HepG2 (cell line): Measurements from ENCODE around the gene DCDC2. TPM values are rescaled to one million over a fixed set of nuclear protein-coding genes. Genes with fewer than 3 reads are reported as not detected.

Experiments used
- ATAC-seq: fragments of 200-7000 bp; cut with Tn5 transposase; 3 replicates; pipeline ENCODE4 v1.9.1; 2020; ENCODE audit warnings: mild to moderate bottlenecking, moderate library complexity
- BruUV-seq: library from RNA; stranded (reverse); fragments of 400-500 nt; replicated peaks from 2 replicates; lab custom pipeline; 2021; lab: Mats Ljungman, UMichigan
- CTCF ChIA-PET: fragments of 300-600 bp; formaldehyde crosslinking; extraction: SDS; loops from one replicate; lab custom pipeline; 2021; ENCODE audit warnings: low total read pairs, inconsistent platforms, low intra/inter-chr PET ratio; lab: Yijun Ruan, JAX
- POLR2A ChIA-PET: fragments of 350-600 bp; sonication (Branson Sonifier 250); formaldehyde crosslinking; loops from one replicate; lab custom pipeline; 2020; ENCODE audit warnings: antibody characterized with exemption, inconsistent platforms; lab: Yijun Ruan, JAX
- DNase-seq: peaks from one replicate; pipeline ENCODE4 v3.0.0-alpha.2; 2015; ENCODE audit warnings: low spot score
- FAIRE-seq: peaks from 3 replicates; lab custom pipeline; 2011; peaks lifted over from hg19 to GRCh38; lab: Jason Lieb, UNC
- H2AFZ ChIP-seq: one replicate; pipeline ENCODE4 v1.6.1; 2011; ENCODE audit warnings: low read length, inconsistent platforms
- H3K27ac ChIP-seq: fragments of 300-600 bp; 3 replicates; pipeline ENCODE4 v1.8.0; 2011; ENCODE audit warnings: mixed run types, mild to moderate bottlenecking, mixed read lengths, low read length, inconsistent platforms; ENCODE audit not compliant: insufficient read depth; ENCODE audit errors: extremely low read length
- H3K27me3 ChIP-seq, 2 experiments: fragments of 200-600 bp in 1 of 2; 2 replicates in 1 of 2; 3 replicates in 1 of 2; pipeline versions ENCODE4 v1.6.0 to v1.8.0; 2011; ENCODE audit warnings: low read length in 2 of 2, mild to moderate bottlenecking in 2 of 2, moderate library complexity in 2 of 2, inconsistent platforms in 1 of 2; ENCODE audit not compliant: insufficient read depth in 2 of 2, control insufficient read depth in 1 of 2
- H3K36me3 ChIP-seq, 2 experiments: fragments of 200-600 bp in 1 of 2; replicated peaks in 1 of 2; 2 replicates in 1 of 2; 3 replicates in 1 of 2; pipeline versions ENCODE4 v1.5.1 to v1.8.0; 2011; ENCODE audit warnings: low read length in 2 of 2, inconsistent platforms in 1 of 2; ENCODE audit not compliant: insufficient read depth in 2 of 2, control insufficient read depth in 1 of 2
- H3K4me1 ChIP-seq: 2 replicates; pipeline ENCODE4 v1.5.1; 2012; ENCODE audit warnings: low read length, inconsistent platforms; ENCODE audit not compliant: insufficient read depth
- H3K4me2 ChIP-seq: 2 replicates; pipeline ENCODE4 v1.6.0; 2011; ENCODE audit warnings: low read depth, low read length, inconsistent platforms
- H3K4me3 ChIP-seq, 3 experiments: fragments of 200-600 bp in 1 of 3; sonication (generic), shearing (Covaris generic) in 1 of 3; replicated peaks in 1 of 3; 2 replicates each; pipeline ENCODE4 v1.5.1; 2011 to 2016; ENCODE audit warnings: low read length in 3 of 3, inconsistent platforms in 2 of 3, low read depth in 2 of 3, mild to moderate bottlenecking in 2 of 3, control low read depth in 1 of 3, mixed read lengths in 1 of 3; ENCODE audit not compliant: insufficient read depth in 1 of 3
- H3K79me2 ChIP-seq: one replicate; pipeline ENCODE4 v1.6.1; 2011; ENCODE audit warnings: low read length, inconsistent platforms; ENCODE audit not compliant: insufficient read depth
- H3K9ac ChIP-seq: 2 replicates; pipeline ENCODE4 v1.6.0; 2011; ENCODE audit warnings: mild to moderate bottlenecking, low read depth, low read length, inconsistent platforms; ENCODE audit not compliant: insufficient read depth
- H3K9me3 ChIP-seq: 2 replicates; pipeline ENCODE4 v1.5.1; 2012; ENCODE audit warnings: mild to moderate bottlenecking, low read length
- H4K20me1 ChIP-seq: 2 replicates; pipeline ENCODE4 v1.6.0; 2011; ENCODE audit warnings: inconsistent platforms, mild to moderate bottlenecking, low read length, moderate library complexity; ENCODE audit not compliant: insufficient read depth
- CEBPB ChIP-seq: IDR thresholded peaks from 2 replicates; pipeline ENCODE4 v1.6.1; 2011; ENCODE audit warnings: low read depth, low read length, improper control_type of control experiment, borderline replicate concordance
- CHCHD3 ChIP-seq: sonication (generic); formaldehyde crosslinking; IDR thresholded peaks from 2 replicates; pipeline ENCODE4 v1.8.0; 2022; ENCODE audit warnings: mild to moderate bottlenecking, missing genetic modification reagents, moderate library complexity
- CHD4 ChIP-seq: fragments of 200-600 bp; sonication (generic); IDR thresholded peaks from 2 replicates; pipeline ENCODE4 v1.7.0; 2017; ENCODE audit warnings: mild to moderate bottlenecking, low read length, borderline replicate concordance
- CREB3 ChIP-seq: sonication (generic); formaldehyde crosslinking; IDR thresholded peaks from 2 replicates; pipeline ENCODE4 v1.5.0; 2020; ENCODE audit warnings: missing genetic modification reagents
- EHMT2 ChIP-seq: fragments of 200-600 bp; sonication (generic); IDR thresholded peaks from 2 replicates; pipeline ENCODE4 v1.7.0; 2017; ENCODE audit warnings: antibody characterized with exemption, low read depth, low read length, borderline replicate concordance
- HNF4A ChIP-seq: sonication (generic); formaldehyde crosslinking; IDR thresholded peaks from 2 replicates; pipeline ENCODE4 v1.4.0; 2020; ENCODE audit warnings: missing genetic modification reagents
- NCOA2 ChIP-seq: sonication (generic); formaldehyde crosslinking; IDR thresholded peaks from 2 replicates; pipeline ENCODE4 v1.8.0; 2022; ENCODE audit warnings: inconsistent platforms
- NR2F1 ChIP-seq, 2 experiments: fragments of 450-650 bp in 1 of 2; formaldehyde crosslinking in 1 of 2; IDR thresholded peaks; 2 replicates each; pipeline versions ENCODE4 v1.5.0 to v1.6.1; 2016 to 2020; ENCODE audit warnings: mild to moderate bottlenecking in 1 of 2, missing compliant biosample characterization in 1 of 2, missing genetic modification reagents in 1 of 2, moderate library complexity in 1 of 2
- PHF8 ChIP-seq: sonication (generic); formaldehyde crosslinking; IDR thresholded peaks from 2 replicates; pipeline ENCODE4 v1.5.0; 2020; ENCODE audit warnings: missing genetic modification reagents
- POGZ ChIP-seq: sonication (generic); formaldehyde crosslinking; IDR thresholded peaks from 2 replicates; pipeline ENCODE4 v1.4.0; 2020; ENCODE audit warnings: mild to moderate bottlenecking, missing genetic modification reagents
- SOX13 ChIP-seq, 3 experiments: fragments of 450-650 bp in 1 of 3; sonication (generic) in 1 of 3; formaldehyde crosslinking in 1 of 3; IDR thresholded peaks in 2 of 3; conservative IDR thresholded peaks in 1 of 3; 2 replicates each; pipeline versions ENCODE4 v1.5.0 to v1.6.1; 2016 to 2020; ENCODE audit warnings: antibody characterized with exemption in 1 of 3, mild to moderate bottlenecking in 1 of 3, missing compliant biosample characterization in 1 of 3, missing genetic modification reagents in 1 of 3, moderate library complexity in 1 of 3
- SOX5 ChIP-seq: IDR thresholded peaks from 2 replicates; pipeline ENCODE4 v1.6.1; 2016; ENCODE audit warnings: borderline replicate concordance
- TRIM24 ChIP-seq: sonication (generic); formaldehyde crosslinking; IDR thresholded peaks from 2 replicates; pipeline ENCODE4 v1.8.0; 2022; ENCODE audit warnings: mild to moderate bottlenecking, missing genetic modification reagents
- ZNF18 ChIP-seq: sonication (generic); formaldehyde crosslinking; IDR thresholded peaks from 2 replicates; pipeline ENCODE4 v1.8.0; 2022; ENCODE audit warnings: mild to moderate bottlenecking, missing genetic modification reagents; ENCODE audit not compliant: insufficient replicate concordance
- ZNF207 ChIP-seq: fragments of 450-650 bp; IDR thresholded peaks from 2 replicates; pipeline ENCODE4 v1.6.1; 2016; ENCODE audit warnings: antibody characterized with exemption, borderline replicate concordance
- ZNF512B ChIP-seq: sonication (generic); formaldehyde crosslinking; IDR thresholded peaks from 2 replicates; pipeline ENCODE4 v1.5.1; 2020; ENCODE audit warnings: missing genetic modification reagents, mild to moderate bottlenecking, borderline replicate concordance
- ZNF709 ChIP-seq: sonication (generic); formaldehyde crosslinking; IDR thresholded peaks from 2 replicates; pipeline ENCODE4 v1.5.0; 2020; ENCODE audit warnings: mild to moderate bottlenecking, missing genetic modification reagents
- WGBS: methylation state at CpG from one replicate; pipeline ENCODE4 v1.1.6; 2017; ENCODE audit warnings: low lambda C conversion rate; 5-methylcytosine and 5-hydroxymethylcytosine counted together
- in situ Hi-C: cut with HindIII; loops from 2 replicates; pipeline ENCODE4 v1.10.0; 2017; ENCODE audit warnings: low pct_unique_long_range_greater_than_20kb; ENCODE audit not compliant: extremely low pct_ligation_motif_present
- intact Hi-C: fragments of 100-400 bp; cut with micrococcal nuclease; formaldehyde crosslinking; loops from one replicate; pipeline ENCODE4 v1.10.0; 2022; ENCODE audit not compliant: unreplicated experiment
- polyA plus RNA-seq, 8 experiments: library from polyadenylated mRNA; depleted of rRNA in 3 of 8; stranded (reverse) in 7 of 8; unstranded in 1 of 8; fragments of >200 nt; fragmentation: Illumina TruSeq in 4 of 8; extraction: Trizol in 4 of 8; gene quantifications; 2 replicates each; pipeline versions ENCODE4 v1.2.1 to v1.2.3, GENCODE V29; 2011 to 2016; ENCODE audit warnings: low read depth in 4 of 8, missing spikeins in 1 of 8, mixed read lengths in 1 of 8; ENCODE audit not compliant: insufficient read depth in 1 of 8
- total RNA-seq, 5 experiments: library from RNA; depleted of rRNA; stranded (reverse); fragments of >200 nt; fragmentation: Illumina TruSeq; extraction: Trizol; gene quantifications; 2 replicates each; pipeline ENCODE4 v1.2.3, GENCODE V29; 2016; ENCODE audit warnings: low read depth in 1 of 5

The DCDC2 gene
- total and polyA plus RNA-seq, 2 of the 13 experiments (the other 11 are each of a cell fraction or from before 2014, with no cell fraction given) = 9.0 to 36.2 TPM

- H3K79me2 ChIP-seq = no peaks in the 10 kb centered on the region
- CTCF ChIA-PET = no interaction called here
- H3K9me3 ChIP-seq = no peaks in the 10 kb centered on the region
- in situ Hi-C loops (loop anchor here (10.0 kb wide), 1 partner anchor 130 kb away; no protein-coding TSS in a partner anchor), intact Hi-C loops (loop anchor here (1.0 kb wide), 1 partner anchor 10 kb away; no protein-coding TSS in a partner anchor)
- H3K4me2 ChIP-seq = no peak overlapping the region
- H3K27me3 ChIP-seq = no peaks in the 10 kb centered on the region
- peaks cover 71% of the 10 kb centered on the region for H3K4me1 ChIP-seq
- peak; percentile 12 for FAIRE-seq
- H3K36me3 ChIP-seq = peaks cover 3 to 7% of the 10 kb centered on the region in 2 experiments
- peak overlapping the region; percentile 60 for H3K27ac ChIP-seq
- POLR2A ChIA-PET = interaction anchor here (2.0 to 3.1 kb wide), 3 partner anchors 10 to 49 kb away, joined by 4 to 8 read pairs (median 4); no protein-coding TSS in a partner anchor
- peak; percentile 80 for ATAC-seq
- no peak overlapping the region for H2AFZ ChIP-seq
- peaks cover 4% of the 10 kb centered on the region; the same call in 1 of the 2 replicates for H4K20me1 ChIP-seq
- 97% methylated on average over 2 of the region's 2 CpGs for WGBS
- no TSS peak for BruUV-seq
- peak; percentile 92 for DNase-seq
- H3K9ac ChIP-seq = no peak overlapping the region
- no peak overlapping the region for H3K4me3 ChIP-seq
- TF ChIP-seq POGZ (CRISPR knock-in tag) = 0 out of 2 replicates have a peak, but pooled peaks have one; percentile 25
- TF ChIP-seq SOX13 (IDR thresholded peaks at IDR 0.05) = peak; percentile 97
- TF ChIP-seq SOX13 (CRISPR knock-in tag; conservative IDR thresholded peaks at IDR 0.05 in 1 of 2, IDR thresholded peaks at IDR 0.05 in 1 of 2) = peak in 1 of 2 experiments; percentile 99; a peak in 2 of 4 replicates
- no peak for TF ChIP-seq ZNF512B (CRISPR knock-in tag)
- TF ChIP-seq CHCHD3 (CRISPR knock-in tag) = no peak
- no peak for TF ChIP-seq ZNF709
- TF ChIP-seq EHMT2 = peak; percentile 86; the same call in 1 of the 2 replicates
- TF ChIP-seq CHD4 = peak; percentile 48; the same call in 1 of the 2 replicates
- TF ChIP-seq PHF8 (CRISPR knock-in tag) = no peak
- 0 out of 4 replicates have a peak, but pooled peaks of 1 of the 2 experiments have one; percentile 44 for TF ChIP-seq NR2F1 (CRISPR knock-in tag; IDR thresholded peaks at IDR 0.05)
- TF ChIP-seq ZNF18 = no peak
- TF ChIP-seq TRIM24 (CRISPR knock-in tag) = no peak
- TF ChIP-seq CREB3 (CRISPR knock-in tag) = no peak
- TF ChIP-seq CEBPB = peak; percentile 84
- peak; percentile 88 for TF ChIP-seq HNF4A (CRISPR knock-in tag)
- TF ChIP-seq SOX5 (CRISPR knock-in tag) = peak; percentile 98
- peak; percentile 57 for TF ChIP-seq NCOA2 (CRISPR knock-in tag)
- TF ChIP-seq ZNF207 = no peak
These were observed 162.7 kb downstream of the DCDC2 start for GRCh38 chr6:24194978-24195700.
